Measurements from ENCODE around the gene TMEM117. TPM values are rescaled to one million over a fixed set of nuclear protein-coding genes. Genes with fewer than 3 reads are reported as not detected.

The TMEM117 gene
- total and polyA plus RNA-seq, 2 experiments from 2014 or later: 18.0 to 21.0 TPM

GRCh38 chr12:44307506-44308168, 471.8 kb downstream of the TMEM117 start:
- DNase-seq (ENCODE audit: low read depth in 1 of 2, low spot score in 1 of 2): peak in 1 of 2 donors; percentile 1
- Histone ChIP-seq H3K27ac (no peak overlapping the region), H3K27me3 (no peaks in the 10 kb centered on the region), H3K9me3 (ENCODE audit: low read depth) (no peaks in the 10 kb centered on the region), H3K36me3 (no peaks in the 10 kb centered on the region), H3K4me1 (ENCODE audit: low read depth) (no peaks in the 10 kb centered on the region), H3K4me3 (no peak overlapping the region)
- TF ChIP-seq CTCF (IDR thresholded peaks at IDR 0.05; ENCODE audit: low read depth, low read length): no peak

GRCh38 chr12:44313188-44313587, 477.3 kb downstream of the TMEM117 start:
- no peaks in the 10 kb centered on the region for H3K9me3 ChIP-seq (ENCODE audit: low read depth)
- no peaks in the 10 kb centered on the region for H3K27me3 ChIP-seq
- H3K36me3 ChIP-seq: no peaks in the 10 kb centered on the region
- no peak overlapping the region for H3K27ac ChIP-seq
- TF ChIP-seq CTCF (IDR thresholded peaks at IDR 0.05; ENCODE audit: low read depth, low read length): no peak
- H3K4me3 ChIP-seq: no peak overlapping the region
- no peak for DNase-seq (ENCODE audit: low read depth in 1 of 2, low spot score in 1 of 2)
- no peaks in the 10 kb centered on the region for H3K4me1 ChIP-seq (ENCODE audit: low read depth)

GRCh38 chr12:44314007-44314500, 478.2 kb downstream of the TMEM117 start:
- Histone ChIP-seq H3K27ac (no peak overlapping the region), H3K4me3 (no peak overlapping the region), H3K9me3 (ENCODE audit: low read depth) (no peaks in the 10 kb centered on the region), H3K36me3 (no peaks in the 10 kb centered on the region), H3K27me3 (no peaks in the 10 kb centered on the region), H3K4me1 (ENCODE audit: low read depth) (no peaks in the 10 kb centered on the region)
- no peak for DNase-seq (ENCODE audit: low read depth in 1 of 2, low spot score in 1 of 2)
- TF ChIP-seq CTCF (IDR thresholded peaks at IDR 0.05; ENCODE audit: low read depth, low read length): no peak

- Histone ChIP-seq H3K27ac (no peak overlapping the region), H3K4me1 (ENCODE audit: low read depth) (no peaks in the 10 kb centered on the region), H3K36me3 (no peaks in the 10 kb centered on the region), H3K4me3 (no peak overlapping the region), H3K27me3 (no peaks in the 10 kb centered on the region), H3K9me3 (ENCODE audit: low read depth) (no peaks in the 10 kb centered on the region)
- TF ChIP-seq CTCF (IDR thresholded peaks at IDR 0.05; ENCODE audit: low read depth, low read length): peak; percentile 49
- DNase-seq (ENCODE audit: low read depth in 1 of 2, low spot score in 1 of 2): peak; percentile 43 to 49
These were observed 481.8 kb downstream of the TMEM117 start for GRCh38 chr12:44317651-44318126.

- DNase-seq (ENCODE audit: low read depth in 1 of 2, low spot score in 1 of 2): no peak
- Histone ChIP-seq H3K9me3 (ENCODE audit: low read depth) (no peaks in the 10 kb centered on the region), H3K27ac (no peak overlapping the region), H3K4me3 (no peak overlapping the region), H3K36me3 (no peaks in the 10 kb centered on the region), H3K27me3 (no peaks in the 10 kb centered on the region), H3K4me1 (ENCODE audit: low read depth) (no peaks in the 10 kb centered on the region)
- no peak for TF ChIP-seq CTCF (IDR thresholded peaks at IDR 0.05; ENCODE audit: low read depth, low read length)
These were observed 495.4 kb downstream of the TMEM117 start for GRCh38 chr12:44331269-44331668.

All from cardiac muscle cell (in vitro differentiated cells and primary cell).